C4-2B (cell line): Measurements from ENCODE around the gene IL19.

Experiments
- ZFX ChIP-seq: fragments of 450-650 bp; IDR thresholded peaks from 2 replicates; pipeline ENCODE4 v1.6.1; 2017
- TF ChIP-seq, protein P1 (sequence below): fragments of 450-650 bp; conservative IDR thresholded peaks from 2 replicates; pipeline ENCODE4 v1.5.1; 2017; ENCODE audit warnings: mild to moderate bottlenecking

GRCh38 chr1:206778031-206778430 lies 7.5 kb downstream of the IL19 start:
- TF ChIP-seq, protein P1, sequence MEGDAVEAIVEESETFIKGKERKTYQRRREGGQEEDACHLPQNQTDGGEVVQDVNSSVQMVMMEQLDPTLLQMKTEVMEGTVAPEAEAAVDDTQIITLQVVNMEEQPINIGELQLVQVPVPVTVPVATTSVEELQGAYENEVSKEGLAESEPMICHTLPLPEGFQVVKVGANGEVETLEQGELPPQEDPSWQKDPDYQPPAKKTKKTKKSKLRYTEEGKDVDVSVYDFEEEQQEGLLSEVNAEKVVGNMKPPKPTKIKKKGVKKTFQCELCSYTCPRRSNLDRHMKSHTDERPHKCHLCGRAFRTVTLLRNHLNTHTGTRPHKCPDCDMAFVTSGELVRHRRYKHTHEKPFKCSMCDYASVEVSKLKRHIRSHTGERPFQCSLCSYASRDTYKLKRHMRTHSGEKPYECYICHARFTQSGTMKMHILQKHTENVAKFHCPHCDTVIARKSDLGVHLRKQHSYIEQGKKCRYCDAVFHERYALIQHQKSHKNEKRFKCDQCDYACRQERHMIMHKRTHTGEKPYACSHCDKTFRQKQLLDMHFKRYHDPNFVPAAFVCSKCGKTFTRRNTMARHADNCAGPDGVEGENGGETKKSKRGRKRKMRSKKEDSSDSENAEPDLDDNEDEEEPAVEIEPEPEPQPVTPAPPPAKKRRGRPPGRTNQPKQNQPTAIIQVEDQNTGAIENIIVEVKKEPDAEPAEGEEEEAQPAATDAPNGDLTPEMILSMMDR = no peak
- TF ChIP-seq ZFX = no peak
